ENCODE data around the gene LHFPL3.

DNA sequence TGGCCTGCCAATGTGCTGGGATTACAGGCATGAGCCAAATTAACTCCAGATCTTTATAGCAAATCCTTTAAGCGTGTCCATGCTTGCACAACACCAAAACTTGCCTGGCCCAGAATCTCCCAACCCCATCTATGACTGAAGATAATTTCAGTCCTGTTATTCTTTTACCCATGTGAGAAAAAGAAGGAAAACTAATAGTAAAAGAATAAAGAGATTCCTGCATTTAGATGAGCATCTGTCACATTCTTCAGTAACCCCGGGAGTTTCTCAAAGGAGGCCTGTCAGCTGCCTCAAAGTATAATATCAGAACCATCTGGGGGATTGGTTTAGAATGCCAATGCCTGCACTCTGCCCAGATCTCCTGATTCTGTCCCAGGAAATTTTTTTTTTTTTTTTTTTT lies 527.5 kb downstream of the LHFPL3 start:
- TF ChIP-seq POLR2AphosphoS5 (IDR thresholded peaks at IDR 0.05; ENCODE audit: low read depth) (no peak), CTCF (IDR thresholded peaks at IDR 0.05; ENCODE audit: insufficient read depth, low read length) (no peak), REST (IDR thresholded peaks at IDR 0.05; ENCODE audit: insufficient replicate concordance, low read depth) (no peak), SPI1 (IDR thresholded peaks at IDR 0.05; ENCODE audit: borderline replicate concordance, low read depth) (no peak)
